G401.6 (cell line): ENCODE data around the gene CACNA2D2.
"Not testable (repeated sequence)": the region's sequence is repeated elsewhere in the genome, so short reads cannot be mapped to it uniquely, and the experiment has no call there.

ENCODE experiments used
- FAIRE-seq: peaks from 2 replicates; lab custom pipeline; 2012; peaks lifted over from hg19 to GRCh38; lab: Jason Lieb, UNC

CACNA2D2 gene

GRCh38 chr3:50530001-50530970, 26.9 kb upstream of the CACNA2D2 start:
- no peak for FAIRE-seq

GRCh38 chr3:50525987-50526386, 22.6 kb upstream of the CACNA2D2 start:
- no peak for FAIRE-seq

GRCh38 chr3:50525191-50525910, 21.9 kb upstream of the CACNA2D2 start:
- FAIRE-seq, result no peak

GRCh38 chr3:50524746-50525145, 21.3 kb upstream of the CACNA2D2 start:
- FAIRE-seq, result no peak

GRCh38 chr3:50523279-50523811, 19.9 kb upstream of the CACNA2D2 start:
- FAIRE-seq, result no peak

- no peak for FAIRE-seq
Measured at GRCh38 chr3:50521572-50521971, 18.1 kb upstream of the CACNA2D2 start.

- no peak for FAIRE-seq
Measured at GRCh38 chr3:50520849-50521248, 17.4 kb upstream of the CACNA2D2 start.

GRCh38 chr3:50519471-50520089, 16.1 kb upstream of the CACNA2D2 start:
- FAIRE-seq, result peak; percentile 6

GRCh38 chr3:50518436-50518835, 15.0 kb upstream of the CACNA2D2 start:
- no peak for FAIRE-seq

- FAIRE-seq, result no peak
Measured at GRCh38 chr3:50517721-50518206, 14.3 kb upstream of the CACNA2D2 start.

GRCh38 chr3:50516440-50516871, 13.0 kb upstream of the CACNA2D2 start:
- FAIRE-seq, result no peak

- FAIRE-seq, result no peak
Measured at GRCh38 chr3:50515565-50516439, 12.4 kb upstream of the CACNA2D2 start.

- not testable (repeated sequence) for FAIRE-seq
Measured at GRCh38 chr3:50512908-50513307, 9.5 kb upstream of the CACNA2D2 start.

- no peak for FAIRE-seq
Measured at GRCh38 chr3:50512131-50512530, 8.7 kb upstream of the CACNA2D2 start.

- no peak for FAIRE-seq
Measured at GRCh38 chr3:50510325-50510724, 6.9 kb upstream of the CACNA2D2 start.

GRCh38 chr3:50509715-50510114, 6.3 kb upstream of the CACNA2D2 start:
- FAIRE-seq, result no peak

- FAIRE-seq, result no peak
Measured at GRCh38 chr3:50508821-50509220, 5.4 kb upstream of the CACNA2D2 start.

- FAIRE-seq, result no peak
Measured at GRCh38 chr3:50506169-50506568, 2.7 kb upstream of the CACNA2D2 start.

GRCh38 chr3:50504681-50505080, 1.2 kb upstream of the CACNA2D2 start:
- FAIRE-seq, result no peak

GRCh38 chr3:50502584-50503423, 630 bp downstream of the CACNA2D2 start:
- FAIRE-seq, result no peak

- no peak for FAIRE-seq
Measured at GRCh38 chr3:50502225-50502583, 1.2 kb downstream of the CACNA2D2 start.
